GM08714 (cell line): ENCODE results near the gene IL17C.
A peak's percentile ranks its signal among the peaks of the same experiment; 100 is the strongest.

Experiments used
- H3K4me3 ChIP-seq: fragments of 200-500 bp; sonication (Bioruptor generic); 2 replicates; pipeline ENCODE4 v1.5.1; 2014; ENCODE audit warnings: mild to moderate bottlenecking, low read length, inconsistent platforms
- ZNF274 ChIP-seq: IDR thresholded peaks from 2 replicates; pipeline ENCODE4 v1.6.1; 2012; ENCODE audit warnings: mild to moderate bottlenecking, low read depth, low read length

The IL17C gene

GRCh38 chr16:88629835-88630234, 8.5 kb upstream of the IL17C start:
- TF ChIP-seq ZNF274, result no peak
- H3K4me3 ChIP-seq, result no peak overlapping the region

GRCh38 chr16:88630433-88630832, 7.9 kb upstream of the IL17C start:
- no peak overlapping the region for H3K4me3 ChIP-seq
- no peak for TF ChIP-seq ZNF274

- H3K4me3 ChIP-seq, result no peak overlapping the region
- no peak for TF ChIP-seq ZNF274
These were observed 7.4 kb upstream of the IL17C start for GRCh38 chr16:88630941-88631340.

- TF ChIP-seq ZNF274, result no peak
- H3K4me3 ChIP-seq, result no peak overlapping the region
These were observed 7.0 kb upstream of the IL17C start for GRCh38 chr16:88631384-88631783.

- no peak overlapping the region for H3K4me3 ChIP-seq
- TF ChIP-seq ZNF274, result no peak
These were observed 6.3 kb upstream of the IL17C start for GRCh38 chr16:88631920-88632586.

- no peak for TF ChIP-seq ZNF274
These were observed 5.8 kb upstream of the IL17C start for GRCh38 chr16:88632587-88632930.

GRCh38 chr16:88633684-88634140, 4.7 kb upstream of the IL17C start:
- TF ChIP-seq ZNF274, result no peak
- peak overlapping the region; percentile 2; the same call in 1 of the 2 replicates for H3K4me3 ChIP-seq

More at GRCh38 chr16:88632587-88632930, 5.8 kb upstream of the IL17C start:
- no peak overlapping the region for H3K4me3 ChIP-seq

GRCh38 chr16:88634141-88634993, 4.0 kb upstream of the IL17C start:
- TF ChIP-seq ZNF274, result no peak
- peak overlapping the region; percentile 62; the same call in 1 of the 2 replicates for H3K4me3 ChIP-seq

GRCh38 chr16:88634994-88635670, 3.2 kb upstream of the IL17C start:
- H3K4me3 ChIP-seq, result peak overlapping the region; percentile 62; the same call in 1 of the 2 replicates
- no peak for TF ChIP-seq ZNF274

GRCh38 chr16:88635671-88636319, 2.6 kb upstream of the IL17C start:
- no peak overlapping the region for H3K4me3 ChIP-seq
- TF ChIP-seq ZNF274, result no peak

- TF ChIP-seq ZNF274, result no peak
- H3K4me3 ChIP-seq, result no peak overlapping the region
These were observed 1.7 kb upstream of the IL17C start for GRCh38 chr16:88636488-88637265.

- no peak overlapping the region for H3K4me3 ChIP-seq
- TF ChIP-seq ZNF274, result no peak
These were observed 1.1 kb downstream of the IL17C start for GRCh38 chr16:88639231-88640038.
